Ovary (tissue), 3 donors: ENCODE measurements around the gene CYGB.

Source experiments
- CTCF ChIP-seq, 3 donors: fragments of 450-650 bp in 2 of 3; fragments of 200-600 bp in 1 of 3; IDR thresholded peaks; one replicate each; pipeline versions ENCODE4 v1.5.1 to v1.8.0; 2016 to 2022; ENCODE audit warnings: antibody characterized with exemption in 3 of 3, mild to moderate bottlenecking in 1 of 3
- EP300 ChIP-seq: sonication (generic); formaldehyde crosslinking; IDR thresholded peaks from one replicate; pipeline ENCODE4 v1.6.1; 2017; ENCODE audit warnings: antibody characterized with exemption
- POLR2A ChIP-seq: fragments of 450-650 bp; IDR thresholded peaks from one replicate; pipeline ENCODE4 v1.6.1; 2017; ENCODE audit warnings: antibody characterized with exemption, mild to moderate bottlenecking, moderate library complexity
- donor health status: DM: no; HTN: no; CAD: no.

GRCh38 chr17:76547183-76547641 is 9.7 kb upstream of the CYGB start:
- TF ChIP-seq CTCF (IDR thresholded peaks at IDR 0.05) = peak; percentile 50 to 84 (median 79)
- no peak for TF ChIP-seq EP300
- no peak for TF ChIP-seq POLR2A
